H9 (cell line): ENCODE results near the gene TM6SF1. TPM values are rescaled to one million over a fixed set of nuclear protein-coding genes. Genes with fewer than 3 reads are reported as not detected.

Source experiments
- DNase-seq: peaks from one replicate; pipeline ENCODE4 v3.0.0-alpha.2; 2017
- H2AFZ ChIP-seq: one replicate; pipeline ENCODE4 v1.6.1; 2013; ENCODE audit warnings: mild to moderate bottlenecking, low read length, control low read depth, moderate library complexity
- H2AK5ac ChIP-seq: 2 replicates; pipeline ENCODE4 v1.6.1; 2013; ENCODE audit warnings: low read length, control low read depth, mixed read lengths; ENCODE audit not compliant: insufficient read length
- H2BK120ac ChIP-seq: one replicate; pipeline ENCODE4 v1.6.1; 2013; ENCODE audit warnings: low read depth, mild to moderate bottlenecking, low read length, control low read depth, inconsistent platforms; ENCODE audit not compliant: poor library complexity, severe bottlenecking
- H2BK12ac ChIP-seq: 2 replicates; pipeline ENCODE4 v1.6.1; 2013; ENCODE audit warnings: low read length, control low read depth, mixed read lengths, low read depth; ENCODE audit not compliant: insufficient read length
- H2BK15ac ChIP-seq: 2 replicates; pipeline ENCODE4 v1.6.1; 2013; ENCODE audit warnings: low read depth, low read length, control low read depth
- H2BK20ac ChIP-seq: one replicate; pipeline ENCODE4 v1.6.1; 2013; ENCODE audit warnings: low read depth, mild to moderate bottlenecking, low read length, control low read depth, inconsistent platforms; ENCODE audit not compliant: poor library complexity, severe bottlenecking
- H2BK5ac ChIP-seq: 2 replicates; pipeline ENCODE4 v1.6.1; 2013; ENCODE audit warnings: low read length, control low read depth, mixed read lengths; ENCODE audit not compliant: insufficient read length
- H3K14ac ChIP-seq: 2 replicates; pipeline ENCODE4 v1.6.1; 2013; ENCODE audit warnings: low read length, control low read depth; ENCODE audit not compliant: insufficient read depth
- H3K18ac ChIP-seq: 2 replicates; pipeline ENCODE4 v1.6.1; 2013; ENCODE audit warnings: low read depth, mild to moderate bottlenecking, mixed read lengths, low read length, control low read depth; ENCODE audit not compliant: insufficient read length
- H3K23ac ChIP-seq: 2 replicates; pipeline ENCODE4 v1.6.1; 2013; ENCODE audit warnings: low read length, control low read depth, mixed read lengths, low read depth; ENCODE audit not compliant: insufficient read length
- H3K23me2 ChIP-seq: 2 replicates; pipeline ENCODE4 v1.6.1; 2013; ENCODE audit warnings: low read depth, mild to moderate bottlenecking, mixed read lengths, low read length, control low read depth; ENCODE audit not compliant: insufficient read length, poor library complexity, severe bottlenecking
- H3K27ac ChIP-seq: 2 replicates; pipeline ENCODE4 v1.5.1; 2013; ENCODE audit warnings: low read length, control low read depth, mixed read lengths, low read depth; ENCODE audit not compliant: insufficient read length
- H3K27me3 ChIP-seq: 2 replicates; pipeline ENCODE4 v1.6.1; 2013; ENCODE audit warnings: low read length, control low read depth, inconsistent platforms; ENCODE audit not compliant: insufficient read depth
- H3K4ac ChIP-seq: 2 replicates; pipeline ENCODE4 v1.6.1; 2013; ENCODE audit warnings: low read depth, mild to moderate bottlenecking, control low read depth, inconsistent platforms, low read length, moderate library complexity
- H3K4me1 ChIP-seq: 2 replicates; pipeline ENCODE4 v1.6.1; 2013; ENCODE audit warnings: low read length, control low read depth, inconsistent platforms; ENCODE audit not compliant: insufficient read depth
- H3K4me2 ChIP-seq: 2 replicates; pipeline ENCODE4 v1.6.1; 2013; ENCODE audit warnings: low read length, control low read depth, mixed read lengths; ENCODE audit not compliant: insufficient read length, insufficient read depth
- H3K56ac ChIP-seq: 2 replicates; pipeline ENCODE4 v1.6.1; 2013; ENCODE audit warnings: low read depth, mild to moderate bottlenecking, mixed read lengths, low read length, control low read depth; ENCODE audit not compliant: insufficient read length
- H3K79me1 ChIP-seq: 2 replicates; pipeline ENCODE4 v1.6.1; 2013; ENCODE audit warnings: low read depth, mild to moderate bottlenecking, moderate library complexity, low read length, control low read depth, inconsistent platforms; ENCODE audit not compliant: insufficient read depth, poor library complexity, severe bottlenecking
- H3K79me2 ChIP-seq: 2 replicates; pipeline ENCODE4 v1.6.1; 2013; ENCODE audit warnings: low read length, control low read depth, inconsistent platforms; ENCODE audit not compliant: insufficient read depth
- H3K9ac ChIP-seq: 2 replicates; pipeline ENCODE4 v1.6.1; 2013; ENCODE audit warnings: low read length, control low read depth, mixed read lengths; ENCODE audit not compliant: insufficient read length; ENCODE audit errors: extremely low read depth
- H3K9me3 ChIP-seq: one replicate; pipeline ENCODE4 v1.6.1; 2013; ENCODE audit warnings: low read depth, low read length, inconsistent platforms; ENCODE audit not compliant: control insufficient read depth
- H3T11ph ChIP-seq: one replicate; pipeline ENCODE4 v1.6.1; 2013; ENCODE audit warnings: mild to moderate bottlenecking, low read length, control low read depth, inconsistent platforms
- H4K20me1 ChIP-seq: one replicate; pipeline ENCODE4 v1.6.1; 2013; ENCODE audit not compliant: control insufficient read depth, insufficient read length, insufficient read depth
- H4K5ac ChIP-seq: 2 replicates; pipeline ENCODE4 v1.6.1; 2013; ENCODE audit warnings: low read depth, mild to moderate bottlenecking, mixed read lengths, low read length, control low read depth; ENCODE audit not compliant: insufficient read length
- H4K8ac ChIP-seq: replicated peaks from 2 replicates; pipeline ENCODE4 v1.6.1; 2013; ENCODE audit warnings: low read length, control low read depth, mixed read lengths, low read depth; ENCODE audit not compliant: insufficient read length
- H4K91ac ChIP-seq: 2 replicates; pipeline ENCODE4 v1.6.1; 2013; ENCODE audit warnings: low read depth, mild to moderate bottlenecking, moderate library complexity, mixed read lengths, low read length, control low read depth; ENCODE audit not compliant: insufficient read length
- H3K27ac Mint-ChIP-seq, 3 experiments: 2 replicates in 2 of 3; 3 replicates in 1 of 3; pipeline ENCODE4 v1.8.0; 2020 to 2021; ENCODE audit warnings: mixed read lengths in 3 of 3, mild to moderate bottlenecking in 1 of 3, moderate library complexity in 1 of 3
- H3K27me3 Mint-ChIP-seq: 2 replicates; pipeline ENCODE4 v1.8.0; 2021; ENCODE audit warnings: low read depth, mild to moderate bottlenecking, moderate library complexity, mixed read lengths
- H3K36me3 Mint-ChIP-seq, 3 experiments: 2 replicates in 2 of 3; 3 replicates in 1 of 3; pipeline ENCODE4 v1.8.0; 2020 to 2021; ENCODE audit warnings: low read depth in 3 of 3, mixed read lengths in 3 of 3; ENCODE audit not compliant: insufficient read depth in 1 of 3
- H3K4me1 Mint-ChIP-seq, 2 experiments: 2 replicates each; pipeline ENCODE4 v1.8.0; 2020; ENCODE audit warnings: mixed read lengths in 2 of 2
- H3K4me3 Mint-ChIP-seq, 2 experiments: 2 replicates in 1 of 2; 3 replicates in 1 of 2; pipeline ENCODE4 v1.8.0; 2020 to 2021; ENCODE audit warnings: mild to moderate bottlenecking in 2 of 2, mixed read lengths in 2 of 2, moderate library complexity in 1 of 2
- H3K9me3 Mint-ChIP-seq, 2 experiments: 2 replicates in 1 of 2; 3 replicates in 1 of 2; pipeline ENCODE4 v1.8.0; 2020; ENCODE audit warnings: mild to moderate bottlenecking in 2 of 2, mixed read lengths in 2 of 2, moderate library complexity in 1 of 2
- WGBS: extraction: QIAGEN DNeasy Blood & Tissue Kit; methylation state at CpG from one replicate; pipeline ENCODE4 v1.1.7; 2013; ENCODE audit warnings: missing lambda C conversion rate, low lambda C conversion rate, mixed read lengths; ENCODE audit not compliant: insufficient read length; ENCODE audit errors: extremely low coverage; 5-methylcytosine and 5-hydroxymethylcytosine counted together
- total RNA-seq: library from RNA; stranded (reverse); gene quantifications from 2 replicates; pipeline ENCODE4 v1.2.1, GENCODE V29; 2021
- TF ChIP-seq, protein P1 (sequence below): fragments of 200-600 bp; sonication (generic); conservative IDR thresholded peaks from 3 replicates; pipeline ENCODE4 v1.8.0; 2021; ENCODE audit warnings: antibody characterized with exemption, mild to moderate bottlenecking

Gene TM6SF1
- total RNA-seq, 1 experiment from 2014 or later, result 0.96 TPM

GRCh38 chr15:83153288-83153687 lies 45.8 kb downstream of the TM6SF1 start:
- Histone ChIP-seq H3K4me2 (no peak overlapping the region), H3K27me3 (no peaks in the 10 kb centered on the region), H3K79me2 (no peaks in the 10 kb centered on the region; the same call in 1 of the 2 replicates), H2AK5ac (no peak overlapping the region), H2AFZ (no peak overlapping the region), H2BK12ac (no peak overlapping the region), H2BK120ac (no peak overlapping the region), H3T11ph (no peak overlapping the region), H3K79me1 (no peaks in the 10 kb centered on the region), H4K8ac (no peak overlapping the region), H3K4ac (no peak overlapping the region), H3K18ac (no peak overlapping the region), H3K56ac (no peak overlapping the region), H3K9ac (no peak overlapping the region), H4K5ac (no peak overlapping the region), H2BK5ac (no peak overlapping the region), H4K20me1 (no peaks in the 10 kb centered on the region), H3K9me3 (no peaks in the 10 kb centered on the region), H4K91ac (no peak overlapping the region), H2BK15ac (no peak overlapping the region), H3K14ac (no peak overlapping the region), H3K4me1 (peaks cover 4% of the 10 kb centered on the region; the same call in 1 of the 2 replicates), H3K27ac (no peak overlapping the region), H3K23me2 (no peaks in the 10 kb centered on the region), H3K23ac (no peak overlapping the region), H2BK20ac (no peak overlapping the region)
- TF ChIP-seq, protein P1, sequence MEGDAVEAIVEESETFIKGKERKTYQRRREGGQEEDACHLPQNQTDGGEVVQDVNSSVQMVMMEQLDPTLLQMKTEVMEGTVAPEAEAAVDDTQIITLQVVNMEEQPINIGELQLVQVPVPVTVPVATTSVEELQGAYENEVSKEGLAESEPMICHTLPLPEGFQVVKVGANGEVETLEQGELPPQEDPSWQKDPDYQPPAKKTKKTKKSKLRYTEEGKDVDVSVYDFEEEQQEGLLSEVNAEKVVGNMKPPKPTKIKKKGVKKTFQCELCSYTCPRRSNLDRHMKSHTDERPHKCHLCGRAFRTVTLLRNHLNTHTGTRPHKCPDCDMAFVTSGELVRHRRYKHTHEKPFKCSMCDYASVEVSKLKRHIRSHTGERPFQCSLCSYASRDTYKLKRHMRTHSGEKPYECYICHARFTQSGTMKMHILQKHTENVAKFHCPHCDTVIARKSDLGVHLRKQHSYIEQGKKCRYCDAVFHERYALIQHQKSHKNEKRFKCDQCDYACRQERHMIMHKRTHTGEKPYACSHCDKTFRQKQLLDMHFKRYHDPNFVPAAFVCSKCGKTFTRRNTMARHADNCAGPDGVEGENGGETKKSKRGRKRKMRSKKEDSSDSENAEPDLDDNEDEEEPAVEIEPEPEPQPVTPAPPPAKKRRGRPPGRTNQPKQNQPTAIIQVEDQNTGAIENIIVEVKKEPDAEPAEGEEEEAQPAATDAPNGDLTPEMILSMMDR, result no peak
- Mint-ChIP-seq H3K27me3 (no peaks in the 10 kb centered on the region), H3K36me3 (peaks cover 22 to 57% (median 53%) of the 10 kb centered on the region in 3 experiments; a peak in 6 of 7 replicates), H3K4me3 (no peak overlapping the region), H3K4me1 (peaks cover 12 to 15% of the 10 kb centered on the region in 2 experiments), H3K27ac (no peak overlapping the region), H3K9me3 (no peaks in the 10 kb centered on the region)
- DNase-seq, result no peak
- WGBS, result no CpG with 5 or more reads among the region's 1 CpG
